Testis (tissue), 5 donors: Measurements from ENCODE around the gene CLEC16A. TPM values are rescaled to one million over a fixed set of nuclear protein-coding genes. Genes with fewer than 3 reads are reported as not detected.

ENCODE experiments used
- DNase-seq: peaks from one replicate; pipeline ENCODE4 v3.0.0-alpha.2; 2019
- H3K27ac ChIP-seq, 2 donors: fragments of 200-600 bp; sonication (generic); one replicate each; pipeline ENCODE4 v1.5.1; 2019
- H3K27me3 ChIP-seq: fragments of 200-600 bp; sonication (generic); one replicate; pipeline ENCODE4 v1.5.1; 2019
- H3K36me3 ChIP-seq: fragments of 200-600 bp; sonication (generic); one replicate; pipeline ENCODE4 v1.5.1; 2017; ENCODE audit warnings: low read depth; ENCODE audit errors: missing control alignments
- H3K4me1 ChIP-seq: fragments of 200-600 bp; sonication (generic); one replicate; pipeline ENCODE4 v1.5.1; 2019
- H3K4me3 ChIP-seq, 2 donors: fragments of 200-600 bp; sonication (generic); one replicate each; pipeline ENCODE4 v1.5.1; 2017 to 2019
- H3K9me3 ChIP-seq: fragments of 200-600 bp; sonication (generic); one replicate; pipeline ENCODE4 v1.5.1; 2017
- CTCF ChIP-seq, 3 experiments: fragments of 450-650 bp in 2 of 3; fragments of 200-600 bp in 1 of 3; sonication (generic) in 1 of 3; IDR thresholded peaks; one replicate each; pipeline ENCODE4 v1.5.1; 2016 to 2019; ENCODE audit warnings: antibody characterized with exemption in 3 of 3, mild to moderate bottlenecking in 2 of 3, moderate library complexity in 1 of 3
- POLR2A ChIP-seq: fragments of 450-650 bp; IDR thresholded peaks from one replicate; pipeline ENCODE4 v1.6.1; 2017; ENCODE audit warnings: antibody characterized with exemption, mild to moderate bottlenecking, moderate library complexity
- WGBS, 2 donors: methylation state at CpG; one replicate each; pipeline ENCODE4 v1.1.5; 2018; 5-methylcytosine and 5-hydroxymethylcytosine counted together
- intact Hi-C: fragments of 100-400 bp; cut with DNase I; formaldehyde crosslinking; loops from one replicate; pipeline ENCODE4 v1.15.1; 2023; ENCODE audit warnings: low total_unique reads
- long read RNA-seq, 2 donors: transcript quantifications; one replicate each; lab custom pipeline, GENCODE V29; 2026
- polyA plus RNA-seq: library from polyadenylated mRNA; stranded (reverse); fragments of 350-450 nt; fragmentation: Illumina TruSeq; extraction: RNeasy Lipid Tissue Mini Kit (QIAGEN cat#74804); gene quantifications from one replicate; pipeline ENCODE4 v1.2.3, GENCODE V29; 2014; ENCODE audit warnings: low read depth, low replicate concordance; ENCODE audit not compliant: insufficient read depth
- total RNA-seq, 2 donors: library from RNA; depleted of rRNA; stranded (reverse); fragments of >200 nt; gene quantifications; one replicate each; pipeline ENCODE4 v1.2.3, GENCODE V29; 2016

CLEC16A gene
- total RNA-seq: 100 to 1,000 TPM in 1 of 2 donors, 10 to 100 TPM in 1; 93.9 to 122 TPM
- polyA plus RNA-seq: 126 TPM
- long read RNA-seq, donor 1: 0 reads
- long read RNA-seq, donor 2, full-length matches to known transcripts: 2 of 2 reads
- long read RNA-seq, donor 2, partial matches to known transcripts: 0 of 2 reads
- long read RNA-seq, donor 2, other reads (novel, unspliced or antisense): 0 of 2 reads

GRCh38 chr16:10944249-10945064 lies at the start of gene CLEC16A:
Gene CLEC16A (plus strand): TSS chr16:10944564. CDS start chr16:10944718, 154 bp downstream.
- H3K4me3 ChIP-seq: peak within 1 kb of the TSS; percentile 88 to 100
- peaks cover 53% of the 10 kb centered on the region for H3K4me1 ChIP-seq
- no peaks in the 10 kb centered on the region for H3K36me3 ChIP-seq
- 0% methylated on average over 18 to 71 of the region's 86 CpGs for WGBS, 2 donors
- no peaks in the 10 kb centered on the region for H3K27me3 ChIP-seq
- no peaks in the 10 kb centered on the region for H3K9me3 ChIP-seq
- intact Hi-C loops: no loop called here
- H3K27ac ChIP-seq: peak within 1 kb of the TSS; percentile 80 to 90
- TF ChIP-seq POLR2A: peak; percentile 42
- TF ChIP-seq CTCF (IDR thresholded peaks at IDR 0.05): peak in 1 of 3 experiments; percentile 58
- peak; percentile 98 for DNase-seq

- H3K27ac ChIP-seq: no peak overlapping the region
- no peak for TF ChIP-seq CTCF (IDR thresholded peaks at IDR 0.05)
- TF ChIP-seq POLR2A: no peak
Measured at GRCh38 chr16:10895053-10895946, 49.1 kb upstream of the CLEC16A start.

GRCh38 chr16:10896165-10896564 lies 48.2 kb upstream of the CLEC16A start:
- no peaks in the 10 kb centered on the region for H3K36me3 ChIP-seq
- WGBS, 2 donors: 74% methylated on average over 3 of the region's 3 CpGs
- TF ChIP-seq CTCF (IDR thresholded peaks at IDR 0.05): no peak
- H3K27ac ChIP-seq: no peak overlapping the region
- H3K27me3 ChIP-seq: no peaks in the 10 kb centered on the region
- intact Hi-C loops: no loop called here
- H3K4me1 ChIP-seq: no peaks in the 10 kb centered on the region
- H3K9me3 ChIP-seq: no peaks in the 10 kb centered on the region
- no peak overlapping the region for H3K4me3 ChIP-seq
- DNase-seq: no peak

More at GRCh38 chr16:10895053-10895946, 49.1 kb upstream of the CLEC16A start:
- H3K9me3 ChIP-seq: no peaks in the 10 kb centered on the region
- no peaks in the 10 kb centered on the region for H3K4me1 ChIP-seq
- no peaks in the 10 kb centered on the region for H3K27me3 ChIP-seq
- H3K4me3 ChIP-seq: no peak overlapping the region
- intact Hi-C loops: no loop called here
- DNase-seq: peak; percentile 61
- WGBS, 2 donors: 30 to 52% methylated on average over 13 to 17 of the region's 17 CpGs
- H3K36me3 ChIP-seq: no peaks in the 10 kb centered on the region

- DNase-seq: no peak
- TF ChIP-seq CTCF (IDR thresholded peaks at IDR 0.05) (no peak), POLR2A (no peak)
- Histone ChIP-seq H3K4me1 (no peaks in the 10 kb centered on the region), H3K4me3 (no peak overlapping the region), H3K27me3 (no peaks in the 10 kb centered on the region), H3K27ac (no peak overlapping the region), H3K9me3 (no peaks in the 10 kb centered on the region), H3K36me3 (no peaks in the 10 kb centered on the region)
- 93 to 98% methylated on average over 2 of the region's 2 CpGs for WGBS, 2 donors
- intact Hi-C loops: no loop called here
Measured at GRCh38 chr16:10896723-10897122, 47.6 kb upstream of the CLEC16A start.
